ENCODE data around the gene DDX17. TPM values are rescaled to one million over a fixed set of nuclear protein-coding genes. Genes with fewer than 3 reads are reported as not detected.

DDX17 gene
- total and polyA plus RNA-seq, 2 of the 4 experiments (the other 2 are of a cell fraction) = 240 to 371 TPM

- Histone ChIP-seq H4K5ac (ENCODE audit: low read depth, low read length) (no peak overlapping the region), H4K8ac (ENCODE audit: low read depth in 2 of 2, low read length in 2 of 2) (no peak overlapping the region), H3K9me3 (ENCODE audit: control insufficient read depth, insufficient read depth, low read length) (no peaks in the 10 kb centered on the region), H3K4me3 (ENCODE audit: insufficient read depth, low read depth, low read length) (no peak overlapping the region), H4K20me1 (ENCODE audit: insufficient read depth, low read length) (no peaks in the 10 kb centered on the region), H3K9me1 (ENCODE audit: insufficient read depth, low read length) (no peaks in the 10 kb centered on the region), H3K79me1 (ENCODE audit: low read depth in 1 of 2, low read length in 2 of 2) (no peaks in the 10 kb centered on the region), H3K18ac (ENCODE audit: low read depth, low read length) (no peak overlapping the region), H2AFZ (replicated peaks; ENCODE audit: low read length, poor library complexity) (no peak overlapping the region), H2AK5ac (ENCODE audit: low read depth, low read length) (no peak overlapping the region), H2BK20ac (ENCODE audit: low read depth, low read length) (no peak overlapping the region), H3K27ac (ENCODE audit: insufficient read depth, low read length) (no peak overlapping the region), H3K23ac (ENCODE audit: low read depth, low read length) (no peak overlapping the region), H3K4ac (ENCODE audit: low read depth, low read length) (no peak overlapping the region), H3K56ac (ENCODE audit: extremely low read depth, insufficient read depth, low read length) (no peak overlapping the region), H4K91ac (ENCODE audit: insufficient read depth, low read depth, low read length) (no peak overlapping the region), H3K9ac (ENCODE audit: low read depth, low read length) (no peak overlapping the region), H3K4me2 (ENCODE audit: low read depth, low read length) (no peak overlapping the region), H3K14ac (replicated peaks; ENCODE audit: low read depth, low read length) (no peak overlapping the region), H2BK120ac (ENCODE audit: low read depth, low read length) (no peak overlapping the region), H2AK9ac (replicated peaks; ENCODE audit: low read depth, low read length, poor library complexity) (peak overlapping the region; percentile 72), H2BK5ac (ENCODE audit: low read depth, low read length, poor library complexity, severe bottlenecking) (no peak overlapping the region), H3K4me1 (ENCODE audit: control insufficient read depth, insufficient read depth, low read length) (no peaks in the 10 kb centered on the region; the same call in 1 of the 2 replicates), H3K27me3 (ENCODE audit: control insufficient read depth, insufficient read depth, low read length) (peaks cover 76% of the 10 kb centered on the region), H3K36me3 (ENCODE audit: control insufficient read depth, insufficient read depth, low read length) (no peaks in the 10 kb centered on the region), H2BK15ac (ENCODE audit: low read depth, low read length) (no peak overlapping the region)
- ChIA-PET CTCF (interaction anchor here (0.8 kb wide), 1 partner anchor 10 kb away, joined by 3 read pairs; no protein-coding TSS in a partner anchor), POLR2A (ENCODE audit: unreplicated experiment) (no interaction called here)
- WGBS, 2 experiments (ENCODE audit: extremely low coverage in 2 of 2, insufficient read length in 1 of 2) = 53% methylated on average over 4 of the region's 14 CpGs; no CpG with 5 or more reads in 1 of the 2 experiments
- intact Hi-C loops (cut with micrococcal nuclease) = no loop called here
- in situ Hi-C loops (cut with MboI; ENCODE audit: low sequenced_read_pairs) = no loop called here
- DNase-seq (no peak), ATAC-seq (ENCODE audit: low read depth) (no peak)
- TF ChIP-seq MAZ (IDR thresholded peaks at IDR 0.05; ENCODE audit: borderline replicate concordance, low read depth, low read length) (no peak), CEBPB (IDR thresholded peaks at IDR 0.05; ENCODE audit: low read depth, low read length) (no peak), RAD21 (IDR thresholded peaks at IDR 0.05; ENCODE audit: low read length) (no peak), RFX5 (IDR thresholded peaks at IDR 0.05; ENCODE audit: low read depth, low read length) (no peak), MXI1 (IDR thresholded peaks at IDR 0.05; ENCODE audit: borderline replicate concordance, low read depth, low read length) (no peak), CTCF (conservative IDR thresholded peaks at IDR 0.05; ENCODE audit: low read depth, low read length) (no peak), CHD1 (IDR thresholded peaks at IDR 0.05; ENCODE audit: low read depth, low read length) (no peak), MAFK (IDR thresholded peaks at IDR 0.05; ENCODE audit: low read depth, low read length) (no peak), POLR2A (IDR thresholded peaks at IDR 0.05; ENCODE audit: low read depth, low read length) (no peak)
- BruUV-seq (replicated peaks) = no TSS peak
- dilution Hi-C loops (cut with HindIII; ENCODE audit: low sequenced_read_pairs, unreplicated experiment) = no loop called here
Measured at GRCh38 chr22:38448945-38449745, 57.0 kb downstream of the DDX17 start.
